HFF-Myc (cell line): Measurements from ENCODE around the gene DBNDD2.

Source experiments
- DNase-seq: peaks from one replicate; pipeline ENCODE4 v3.0.0-alpha.2; 2011; ENCODE audit warnings: low read depth; ENCODE audit errors: extremely low read depth
- H3K4me3 ChIP-seq: replicated peaks from 2 replicates; pipeline ENCODE4 v1.5.1; 2011; ENCODE audit warnings: low read depth, mild to moderate bottlenecking, control low read depth, low read length
- CTCF ChIP-seq: IDR thresholded peaks from 2 replicates; pipeline ENCODE4 v1.5.1; 2012; ENCODE audit warnings: mild to moderate bottlenecking, low read depth, low read length, control low read depth; ENCODE audit errors: missing control alignments

The DBNDD2 gene

DNA sequence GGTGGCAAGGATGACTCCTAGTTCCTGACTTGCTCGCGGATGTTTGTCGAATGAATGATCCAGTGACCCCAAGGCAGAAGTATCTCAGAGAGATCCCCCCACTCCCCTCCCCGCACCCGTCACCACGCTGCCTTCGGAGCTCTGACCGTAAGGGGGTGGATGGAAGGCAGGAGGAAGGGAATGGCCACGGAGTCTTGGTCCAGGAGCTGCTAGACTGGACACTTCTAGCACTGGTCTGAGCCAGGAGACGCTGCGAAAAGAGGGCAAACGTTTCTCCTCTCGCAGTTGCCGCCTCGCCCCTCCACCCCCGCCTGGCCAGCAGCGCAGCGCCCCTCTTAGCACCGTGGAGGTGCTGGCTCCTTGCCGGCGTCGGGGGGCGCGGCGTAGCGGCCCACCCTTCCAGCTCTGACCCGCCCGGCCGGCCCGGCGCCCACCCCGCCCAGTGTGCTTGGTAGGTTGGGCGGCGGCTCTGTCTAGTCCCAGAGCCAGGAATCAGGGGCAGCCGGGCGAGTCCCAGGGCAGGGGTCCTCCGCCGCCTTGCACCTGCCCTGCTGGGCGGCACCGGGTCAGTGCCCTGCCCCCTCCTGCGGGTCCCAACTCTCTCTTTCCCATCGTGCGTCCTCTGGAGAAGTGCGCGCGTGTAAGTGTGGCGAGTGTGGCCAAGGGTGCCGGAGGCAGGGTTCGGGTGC lies 2.4 kb upstream of the DBNDD2 start:
- no peak for TF ChIP-seq CTCF
- H3K4me3 ChIP-seq: peak overlapping the region; percentile 72
- no peak for DNase-seq

DNA sequence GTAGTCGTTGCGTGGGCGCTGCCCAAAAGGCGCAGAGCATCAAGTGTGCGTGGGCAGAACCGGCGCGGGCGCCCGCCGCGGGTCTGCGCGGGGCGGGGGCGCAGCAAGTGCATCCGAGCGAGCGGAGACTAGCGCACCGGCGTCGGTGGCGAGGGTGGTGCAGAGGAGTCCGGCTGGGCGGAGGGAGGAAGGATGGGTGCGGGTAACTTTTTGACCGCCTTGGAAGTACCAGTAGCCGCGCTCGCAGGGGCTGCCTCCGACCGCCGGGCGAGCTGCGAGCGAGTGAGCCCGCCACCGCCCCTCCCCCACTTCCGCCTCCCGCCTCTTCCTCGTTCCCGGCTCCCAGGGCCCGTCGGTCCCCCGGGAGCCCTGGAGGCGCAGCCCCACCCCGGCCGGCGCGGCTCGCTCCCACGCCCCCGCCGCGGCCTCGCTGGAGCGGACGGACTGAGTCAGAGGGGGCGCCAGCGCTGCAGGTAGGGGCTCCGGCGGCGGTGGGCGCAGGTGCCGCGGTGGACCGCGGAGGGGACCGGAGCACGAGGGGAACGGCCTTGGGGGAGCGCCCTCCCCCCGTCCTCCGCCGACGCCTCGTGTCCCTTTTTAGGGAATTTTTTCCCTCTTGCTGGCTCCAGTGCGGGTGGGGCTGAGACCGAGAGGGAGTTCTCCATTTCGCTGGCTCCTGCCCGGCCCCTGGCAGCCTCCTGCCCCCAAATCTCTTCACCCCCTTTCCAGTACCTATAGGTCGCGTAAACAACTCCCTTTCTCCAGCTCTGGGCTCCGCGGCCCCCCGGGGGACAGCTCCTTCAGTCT lies 1.6 kb upstream of the DBNDD2 start:
- no peak for TF ChIP-seq CTCF
- H3K4me3 ChIP-seq: peak overlapping the region; percentile 72
- no peak for DNase-seq

DNA sequence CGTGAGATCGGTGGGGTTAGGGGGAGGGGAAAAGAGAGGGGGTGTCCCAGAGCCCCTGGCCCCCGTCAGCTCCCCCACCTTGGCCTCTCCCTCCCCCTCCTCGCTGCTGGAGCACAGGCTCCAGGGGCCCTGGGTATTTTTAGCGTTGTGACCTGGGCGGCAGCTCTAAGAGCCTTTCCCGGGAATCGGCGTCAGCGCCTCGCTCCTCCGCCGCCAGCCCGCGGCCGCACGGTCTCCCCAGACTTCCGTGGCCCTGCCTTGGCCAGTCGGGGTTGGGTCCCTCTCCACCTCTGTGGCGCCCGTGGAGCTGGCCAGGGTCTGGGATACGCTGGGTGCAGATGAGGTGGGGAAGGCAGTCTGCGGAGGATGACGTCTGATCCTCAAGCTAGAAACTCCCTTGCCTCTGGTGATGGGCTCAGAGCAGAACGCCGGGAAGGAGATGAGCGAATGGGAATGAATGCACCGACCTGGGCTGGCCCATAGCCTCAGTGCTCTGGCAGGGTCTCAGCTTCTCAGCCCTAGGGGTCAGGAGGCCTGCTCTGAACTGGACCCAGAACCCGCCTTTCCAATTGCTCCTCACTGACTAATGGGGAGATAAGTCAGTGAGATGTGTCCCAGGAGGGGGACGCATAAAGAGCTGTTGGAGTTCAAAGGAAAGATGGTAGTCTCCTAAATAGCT lies 883 bp upstream of the DBNDD2 start:
- no peak for DNase-seq
- peak overlapping the region; percentile 72 for H3K4me3 ChIP-seq
- TF ChIP-seq CTCF: no peak

DNA sequence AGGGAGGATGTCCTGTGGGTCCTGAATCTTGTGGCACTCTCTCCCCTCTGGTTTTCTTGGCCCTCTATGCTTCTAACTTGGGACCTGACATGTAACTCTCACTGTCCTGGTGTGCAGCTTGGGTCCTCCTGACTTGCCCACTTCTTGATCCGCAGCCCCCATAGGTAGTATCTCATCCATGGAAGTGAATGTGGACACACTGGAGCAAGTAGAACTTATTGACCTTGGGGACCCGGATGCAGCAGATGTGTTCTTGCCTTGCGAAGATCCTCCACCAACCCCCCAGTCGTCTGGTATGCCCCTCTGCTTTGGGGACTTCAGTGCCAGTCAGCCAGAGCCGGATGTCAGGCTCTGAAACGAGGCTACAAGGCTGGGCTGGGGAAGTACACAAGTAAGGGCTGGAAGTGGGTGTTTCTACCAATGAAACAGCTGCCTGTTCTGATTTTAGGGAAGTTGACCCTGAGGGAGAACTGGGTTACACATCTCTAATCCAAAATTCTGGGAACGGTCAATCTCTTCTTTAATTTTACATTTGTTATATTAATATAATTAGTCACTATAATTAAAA lies 641 bp downstream of the DBNDD2 start:
- no peak overlapping the region for H3K4me3 ChIP-seq
- no peak for DNase-seq
- no peak for TF ChIP-seq CTCF

DNA sequence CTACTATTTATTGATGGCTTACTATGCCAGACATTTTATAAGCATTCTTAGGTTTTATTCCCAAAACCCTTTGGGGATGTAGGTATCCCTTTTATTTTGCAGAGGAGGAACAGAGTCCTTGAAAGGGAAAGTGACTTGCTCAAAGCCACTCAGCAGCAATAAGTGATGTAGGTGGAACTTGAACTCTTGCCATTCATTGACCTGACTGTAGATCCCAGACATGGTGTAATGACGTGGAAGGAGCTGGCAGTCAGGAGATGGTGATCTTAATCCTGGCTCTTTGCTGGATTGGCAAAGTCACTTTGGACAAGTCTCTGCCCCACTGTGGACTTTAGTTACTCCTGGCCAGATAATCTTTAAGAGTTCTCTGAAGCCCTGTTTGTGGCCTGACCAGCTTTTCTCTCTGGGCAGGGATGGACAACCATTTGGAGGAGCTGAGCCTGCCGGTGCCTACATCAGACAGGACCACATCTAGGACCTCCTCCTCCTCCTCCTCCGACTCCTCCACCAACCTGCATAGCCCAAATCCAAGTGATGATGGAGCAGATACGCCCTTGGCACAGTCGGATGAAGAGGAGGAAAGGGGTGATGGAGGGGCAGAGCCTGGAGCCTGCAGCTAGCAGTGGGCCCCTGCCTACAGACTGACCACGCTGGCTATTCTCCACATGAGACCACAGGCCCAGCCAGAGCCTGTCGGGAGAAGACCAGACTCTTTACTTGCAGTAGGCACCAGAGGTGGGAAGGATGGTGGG lies 1.6 kb downstream of the DBNDD2 start:
- no peak overlapping the region for H3K4me3 ChIP-seq
- DNase-seq: no peak
- no peak for TF ChIP-seq CTCF

DNA sequence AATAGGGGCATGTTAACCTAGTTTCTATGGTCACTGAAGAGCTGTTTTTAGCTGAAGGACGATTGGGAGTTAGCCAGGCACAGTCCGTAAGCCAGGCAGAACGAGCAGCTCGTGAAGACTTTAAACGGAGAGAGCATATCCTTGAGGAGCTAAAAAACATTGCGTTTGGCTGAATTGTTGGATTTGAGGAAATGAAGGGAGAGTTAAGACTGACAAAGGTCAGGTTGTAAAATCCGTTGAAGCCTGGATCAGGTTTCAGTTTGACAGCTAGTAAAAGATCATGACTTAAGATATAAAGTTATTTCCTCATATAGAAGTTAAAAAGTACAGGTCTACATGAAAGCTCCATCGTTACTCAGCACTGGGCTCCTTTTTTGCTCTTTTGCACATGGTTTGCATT lies 2.8 kb downstream of the DBNDD2 start:
- no peak for TF ChIP-seq CTCF
- no peak for DNase-seq
- no peak overlapping the region for H3K4me3 ChIP-seq
